B cell (primary cell): ENCODE results near the gene FBXO11.

Experiments
- CTCF ChIP-seq: fragments of 200-600 bp; IDR thresholded peaks from one replicate; pipeline ENCODE4 v1.8.0; 2022; ENCODE audit warnings: antibody characterized with exemption, mild to moderate bottlenecking
- EZH2 ChIP-seq: IDR thresholded peaks from 2 replicates; pipeline ENCODE4 v1.6.1; 2012; ENCODE audit warnings: borderline replicate concordance, low read depth, mild to moderate bottlenecking, moderate library complexity, low read length; ENCODE audit not compliant: insufficient read depth, poor library complexity, severe bottlenecking

GRCh38 chr2:47941936-47942335 is 35.6 kb upstream of the FBXO11 start:
- TF ChIP-seq CTCF: no peak
- no peak for TF ChIP-seq EZH2
